Activated CD4-positive, alpha-beta memory T cell treated with anti-CD3 and anti-CD28 coated beads, Interleukin-2, amount 10 ng/mL, durations not matched to agents 7 days and 5 days (primary cell): ENCODE data around the gene INPP4B. TPM values are rescaled to one million over a fixed set of nuclear protein-coding genes. Genes with fewer than 3 reads are reported as not detected.
A peak's percentile ranks its signal among the peaks of the same experiment; 100 is the strongest.

Source experiments
- CTCF ChIA-PET: fragments of 350-600 bp; sonication (Branson Sonifier 250); formaldehyde crosslinking; loops from one replicate; lab custom pipeline; 2021; ENCODE audit warnings: antibody characterized with exemption, inconsistent platforms; lab: Charles Lee
- POLR2A ChIA-PET: fragments of 350-600 bp; sonication (Branson Sonifier 250); formaldehyde crosslinking; loops from one replicate; lab custom pipeline; 2021; ENCODE audit warnings: antibody characterized with exemption; lab: Charles Lee
- DNase-seq: peaks from one replicate; pipeline ENCODE4 v3.0.0-alpha.2; 2020
- H3K27ac Mint-ChIP-seq: one replicate; pipeline ENCODE4 v1.8.0; 2021; ENCODE audit warnings: mild to moderate bottlenecking, mixed read lengths
- H3K27me3 Mint-ChIP-seq: one replicate; pipeline ENCODE4 v1.8.0; 2021; ENCODE audit warnings: mixed read lengths
- H3K36me3 Mint-ChIP-seq: one replicate; pipeline ENCODE4 v1.8.0; 2021; ENCODE audit warnings: low read depth, mixed read lengths
- H3K4me1 Mint-ChIP-seq: one replicate; pipeline ENCODE4 v1.8.0; 2021; ENCODE audit warnings: mixed read lengths
- H3K4me3 Mint-ChIP-seq: one replicate; pipeline ENCODE4 v1.8.0; 2021; ENCODE audit warnings: mild to moderate bottlenecking, mixed read lengths
- H3K9me3 Mint-ChIP-seq: one replicate; pipeline ENCODE4 v1.8.0; 2021; ENCODE audit warnings: mixed read lengths
- total RNA-seq, 2 experiments: library from RNA; stranded (reverse); gene quantifications; one replicate each; pipeline ENCODE4 v1.2.3, GENCODE V29; 2021

INPP4B gene
- total RNA-seq, 2 experiments from 2014 or later, result 44.6 to 46.9 TPM

GRCh38 chr4:142556048-142556447 is 290.1 kb downstream of the INPP4B start:
- H3K27ac Mint-ChIP-seq, result peak overlapping the region; percentile 58
- CTCF ChIA-PET, result interaction anchor here (5.2 kb wide), 1 partner anchor 12 kb away, joined by 36 read pairs; no protein-coding TSS in a partner anchor
- peak overlapping the region; percentile 30 for H3K4me3 Mint-ChIP-seq
- POLR2A ChIA-PET, result interaction anchor here (1.3 to 4.9 kb wide), 4 partner anchors 11 to 153 kb away, joined by 3 to 35 read pairs (median 16); no protein-coding TSS in a partner anchor
- no peak for DNase-seq
- H3K27me3 Mint-ChIP-seq, result no peaks in the 10 kb centered on the region
- H3K4me1 Mint-ChIP-seq, result peaks cover 66% of the 10 kb centered on the region
- no peaks in the 10 kb centered on the region for H3K9me3 Mint-ChIP-seq
- no peaks in the 10 kb centered on the region for H3K36me3 Mint-ChIP-seq

- H3K36me3 Mint-ChIP-seq, result no peaks in the 10 kb centered on the region
- H3K27me3 Mint-ChIP-seq, result no peaks in the 10 kb centered on the region
- H3K9me3 Mint-ChIP-seq, result no peaks in the 10 kb centered on the region
- ChIA-PET CTCF (interaction anchor here (1.6 kb wide), 1 partner anchor 200 kb away, joined by 4 read pairs; no protein-coding TSS in a partner anchor), POLR2A (no interaction called here)
- H3K4me3 Mint-ChIP-seq, result no peak overlapping the region
- DNase-seq, result no peak
- H3K27ac Mint-ChIP-seq, result no peak overlapping the region
- peaks cover 70% of the 10 kb centered on the region for H3K4me1 Mint-ChIP-seq
Measured at GRCh38 chr4:142554412-142554811, 291.7 kb downstream of the INPP4B start.

- Mint-ChIP-seq H3K4me3 (no peak overlapping the region), H3K27ac (peak overlapping the region; percentile 50), H3K9me3 (no peaks in the 10 kb centered on the region), H3K36me3 (no peaks in the 10 kb centered on the region), H3K4me1 (peaks cover 56% of the 10 kb centered on the region), H3K27me3 (no peaks in the 10 kb centered on the region)
- POLR2A ChIA-PET, result interaction anchor here (1.1 to 1.9 kb wide), 2 partner anchors 11 to 15 kb away, joined by 4 to 8 read pairs; no protein-coding TSS in a partner anchor
- DNase-seq, result no peak
- CTCF ChIA-PET, result no interaction called here
Measured at GRCh38 chr4:142551517-142552305, 294.4 kb downstream of the INPP4B start.

- no peaks in the 10 kb centered on the region for H3K9me3 Mint-ChIP-seq
- H3K36me3 Mint-ChIP-seq, result no peaks in the 10 kb centered on the region
- peak overlapping the region; percentile 50 for H3K27ac Mint-ChIP-seq
- no peak overlapping the region for H3K4me3 Mint-ChIP-seq
- POLR2A ChIA-PET, result no interaction called here
- no peak for DNase-seq
- H3K27me3 Mint-ChIP-seq, result no peaks in the 10 kb centered on the region
- peaks cover 49% of the 10 kb centered on the region for H3K4me1 Mint-ChIP-seq
- CTCF ChIA-PET, result no interaction called here
Measured at GRCh38 chr4:142550965-142551364, 295.1 kb downstream of the INPP4B start.

GRCh38 chr4:142549726-142550463 is 296.2 kb downstream of the INPP4B start:
- no peak for DNase-seq
- peaks cover 42% of the 10 kb centered on the region for H3K4me1 Mint-ChIP-seq
- H3K9me3 Mint-ChIP-seq, result no peaks in the 10 kb centered on the region
- no peaks in the 10 kb centered on the region for H3K27me3 Mint-ChIP-seq
- H3K27ac Mint-ChIP-seq, result no peak overlapping the region
- H3K36me3 Mint-ChIP-seq, result no peaks in the 10 kb centered on the region
- ChIA-PET CTCF (no interaction called here), POLR2A (no interaction called here)
- no peak overlapping the region for H3K4me3 Mint-ChIP-seq

- H3K27me3 Mint-ChIP-seq, result no peaks in the 10 kb centered on the region
- CTCF ChIA-PET, result no interaction called here
Measured at GRCh38 chr4:142549248-142549647, 296.9 kb downstream of the INPP4B start.

GRCh38 chr4:142548491-142548890 is 297.6 kb downstream of the INPP4B start:
- no peaks in the 10 kb centered on the region for H3K9me3 Mint-ChIP-seq
- H3K4me1 Mint-ChIP-seq, result peaks cover 37% of the 10 kb centered on the region
- no peaks in the 10 kb centered on the region for H3K36me3 Mint-ChIP-seq
- no peak overlapping the region for H3K4me3 Mint-ChIP-seq
- no peak overlapping the region for H3K27ac Mint-ChIP-seq
- no peak for DNase-seq
- ChIA-PET POLR2A (no interaction called here), CTCF (no interaction called here)
- no peaks in the 10 kb centered on the region for H3K27me3 Mint-ChIP-seq

More at GRCh38 chr4:142549248-142549647, 296.9 kb downstream of the INPP4B start:
- Mint-ChIP-seq H3K9me3 (no peaks in the 10 kb centered on the region), H3K4me1 (peaks cover 38% of the 10 kb centered on the region), H3K36me3 (no peaks in the 10 kb centered on the region), H3K27ac (no peak overlapping the region), H3K4me3 (no peak overlapping the region)
- POLR2A ChIA-PET, result no interaction called here
- DNase-seq, result no peak

- POLR2A ChIA-PET, result no interaction called here
- Mint-ChIP-seq H3K27me3 (no peaks in the 10 kb centered on the region), H3K27ac (no peak overlapping the region), H3K9me3 (no peaks in the 10 kb centered on the region), H3K36me3 (no peaks in the 10 kb centered on the region), H3K4me1 (peaks cover 33% of the 10 kb centered on the region), H3K4me3 (no peak overlapping the region)
- no peak for DNase-seq
- CTCF ChIA-PET, result interaction anchor here (1.2 kb wide), 1 partner anchor 74 kb away, joined by 3 read pairs; no protein-coding TSS in a partner anchor
Measured at GRCh38 chr4:142547974-142548373, 298.1 kb downstream of the INPP4B start.

GRCh38 chr4:142544594-142544993 is 301.5 kb downstream of the INPP4B start:
- ChIA-PET POLR2A (no interaction called here), CTCF (no interaction called here)
- Mint-ChIP-seq H3K36me3 (no peaks in the 10 kb centered on the region), H3K27me3 (no peaks in the 10 kb centered on the region), H3K9me3 (no peaks in the 10 kb centered on the region), H3K4me1 (peaks cover 15% of the 10 kb centered on the region), H3K4me3 (no peak overlapping the region), H3K27ac (no peak overlapping the region)
- no peak for DNase-seq

- no peak overlapping the region for H3K4me3 Mint-ChIP-seq
- CTCF ChIA-PET, result no interaction called here
- DNase-seq, result no peak
- H3K4me1 Mint-ChIP-seq, result peaks cover 9% of the 10 kb centered on the region
- POLR2A ChIA-PET, result no interaction called here
- H3K9me3 Mint-ChIP-seq, result no peaks in the 10 kb centered on the region
- H3K36me3 Mint-ChIP-seq, result no peaks in the 10 kb centered on the region
- no peak overlapping the region for H3K27ac Mint-ChIP-seq
- no peaks in the 10 kb centered on the region for H3K27me3 Mint-ChIP-seq
Measured at GRCh38 chr4:142544039-142544438, 302.1 kb downstream of the INPP4B start.

GRCh38 chr4:142540483-142540804 is 305.7 kb downstream of the INPP4B start:
- ChIA-PET CTCF (no interaction called here), POLR2A (no interaction called here)
- H3K4me1 Mint-ChIP-seq, result peaks cover 9% of the 10 kb centered on the region
- no peaks in the 10 kb centered on the region for H3K36me3 Mint-ChIP-seq
- H3K27ac Mint-ChIP-seq, result no peak overlapping the region
- no peaks in the 10 kb centered on the region for H3K27me3 Mint-ChIP-seq
- H3K9me3 Mint-ChIP-seq, result no peaks in the 10 kb centered on the region
- no peak overlapping the region for H3K4me3 Mint-ChIP-seq
- DNase-seq, result no peak

GRCh38 chr4:142539796-142540482 is 306.2 kb downstream of the INPP4B start:
- no peak overlapping the region for H3K27ac Mint-ChIP-seq
- peaks cover 9% of the 10 kb centered on the region for H3K4me1 Mint-ChIP-seq
- H3K9me3 Mint-ChIP-seq, result no peaks in the 10 kb centered on the region
- POLR2A ChIA-PET, result no interaction called here
- no peaks in the 10 kb centered on the region for H3K36me3 Mint-ChIP-seq
- H3K27me3 Mint-ChIP-seq, result no peaks in the 10 kb centered on the region
- CTCF ChIA-PET, result no interaction called here
- H3K4me3 Mint-ChIP-seq, result no peak overlapping the region
- DNase-seq, result no peak

GRCh38 chr4:142535009-142535408 is 311.1 kb downstream of the INPP4B start:
- POLR2A ChIA-PET, result no interaction called here
- no peaks in the 10 kb centered on the region for H3K36me3 Mint-ChIP-seq
- DNase-seq, result no peak
- H3K27me3 Mint-ChIP-seq, result no peaks in the 10 kb centered on the region
- no peak overlapping the region for H3K4me3 Mint-ChIP-seq
- CTCF ChIA-PET, result no interaction called here
- no peak overlapping the region for H3K27ac Mint-ChIP-seq
- peaks cover 2% of the 10 kb centered on the region for H3K4me1 Mint-ChIP-seq
- H3K9me3 Mint-ChIP-seq, result no peaks in the 10 kb centered on the region
